Measurements from ENCODE around the gene OR8B8.

OR8B8 gene

GRCh38 chr11:124445646-124446150 is at the start of gene OR8B8:
TSS of gene OR8B8 (minus strand) at chr11:124445696. CDS start at chr11:124441085, 4,611 bp downstream.
- DNase-seq (ENCODE audit: low spot score), result no peak
- no peak for TF ChIP-seq CTCF (IDR thresholded peaks at IDR 0.05; ENCODE audit: extremely low read depth, insufficient read depth, missing control alignments)
- in situ Hi-C loops (cut with MboI; ENCODE audit: low pct_unique_long_range_greater_than_20kb, low sequenced_read_pairs, unreplicated experiment), result no loop called here

GRCh38 chr11:124493016-124493655 is 47.6 kb upstream of the OR8B8 start:
- in situ Hi-C loops (cut with MboI; ENCODE audit: low pct_unique_long_range_greater_than_20kb, low sequenced_read_pairs, unreplicated experiment), result no loop called here
- no peak for TF ChIP-seq CTCF (IDR thresholded peaks at IDR 0.05; ENCODE audit: extremely low read depth, insufficient read depth, missing control alignments)
- DNase-seq (ENCODE audit: low spot score), result no peak

GRCh38 chr11:124483422-124483821 is 37.9 kb upstream of the OR8B8 start:
- in situ Hi-C loops (cut with MboI; ENCODE audit: low pct_unique_long_range_greater_than_20kb, low sequenced_read_pairs, unreplicated experiment), result no loop called here
- DNase-seq (ENCODE audit: low spot score), result no peak
- TF ChIP-seq CTCF (IDR thresholded peaks at IDR 0.05; ENCODE audit: extremely low read depth, insufficient read depth, missing control alignments), result no peak

- no peak for TF ChIP-seq CTCF (IDR thresholded peaks at IDR 0.05; ENCODE audit: extremely low read depth, insufficient read depth, missing control alignments)
- DNase-seq (ENCODE audit: low spot score), result no peak
- in situ Hi-C loops (cut with MboI; ENCODE audit: low pct_unique_long_range_greater_than_20kb, low sequenced_read_pairs, unreplicated experiment), result no loop called here
Measured at GRCh38 chr11:124482362-124483147, 37.1 kb upstream of the OR8B8 start.

- in situ Hi-C loops (cut with MboI; ENCODE audit: low pct_unique_long_range_greater_than_20kb, low sequenced_read_pairs, unreplicated experiment), result no loop called here
- DNase-seq (ENCODE audit: low spot score), result no peak
Measured at GRCh38 chr11:124481365-124482323, 36.1 kb upstream of the OR8B8 start.

More at GRCh38 chr11:124481365-124482323, 36.1 kb upstream of the OR8B8 start:
- TF ChIP-seq CTCF (IDR thresholded peaks at IDR 0.05; ENCODE audit: extremely low read depth, insufficient read depth, missing control alignments), result no peak
